ENCODE measurements around the gene MTRFR.

Gene MTRFR

DNA sequence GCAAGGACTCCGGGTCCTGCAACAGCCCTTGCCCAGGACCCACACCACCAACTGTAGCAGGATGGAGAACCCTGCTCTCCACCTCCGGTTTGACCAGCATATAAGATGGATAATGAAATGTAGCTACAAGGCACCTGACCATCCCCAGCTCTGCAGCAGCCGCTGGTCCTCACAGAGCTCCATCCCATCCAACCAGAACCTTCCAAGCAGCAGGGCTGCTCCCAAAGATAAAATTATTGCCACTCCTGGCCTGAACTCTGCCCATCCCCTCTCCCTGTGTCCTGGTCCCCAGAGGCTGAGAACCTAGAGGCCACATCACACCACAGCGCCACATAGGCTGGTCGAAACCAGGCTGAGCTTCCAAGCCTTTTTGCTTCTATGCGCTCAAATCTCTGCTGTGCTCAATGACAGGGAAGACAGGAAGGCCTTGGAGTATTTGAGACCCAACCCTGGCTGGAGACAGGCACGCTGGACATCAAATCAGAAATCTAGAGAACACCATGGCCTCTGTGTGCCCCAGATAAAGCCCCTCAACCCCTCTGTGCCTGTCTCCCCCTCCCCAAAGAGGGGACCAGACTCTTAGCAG is 34.2 kb downstream of the MTRFR start:
- DNase-seq (ENCODE audit: low read depth), result no peak
- H3K4me3 ChIP-seq (ENCODE audit: control insufficient read depth, low read depth, low read length), result no peak overlapping the region
- TF ChIP-seq, protein P1, sequence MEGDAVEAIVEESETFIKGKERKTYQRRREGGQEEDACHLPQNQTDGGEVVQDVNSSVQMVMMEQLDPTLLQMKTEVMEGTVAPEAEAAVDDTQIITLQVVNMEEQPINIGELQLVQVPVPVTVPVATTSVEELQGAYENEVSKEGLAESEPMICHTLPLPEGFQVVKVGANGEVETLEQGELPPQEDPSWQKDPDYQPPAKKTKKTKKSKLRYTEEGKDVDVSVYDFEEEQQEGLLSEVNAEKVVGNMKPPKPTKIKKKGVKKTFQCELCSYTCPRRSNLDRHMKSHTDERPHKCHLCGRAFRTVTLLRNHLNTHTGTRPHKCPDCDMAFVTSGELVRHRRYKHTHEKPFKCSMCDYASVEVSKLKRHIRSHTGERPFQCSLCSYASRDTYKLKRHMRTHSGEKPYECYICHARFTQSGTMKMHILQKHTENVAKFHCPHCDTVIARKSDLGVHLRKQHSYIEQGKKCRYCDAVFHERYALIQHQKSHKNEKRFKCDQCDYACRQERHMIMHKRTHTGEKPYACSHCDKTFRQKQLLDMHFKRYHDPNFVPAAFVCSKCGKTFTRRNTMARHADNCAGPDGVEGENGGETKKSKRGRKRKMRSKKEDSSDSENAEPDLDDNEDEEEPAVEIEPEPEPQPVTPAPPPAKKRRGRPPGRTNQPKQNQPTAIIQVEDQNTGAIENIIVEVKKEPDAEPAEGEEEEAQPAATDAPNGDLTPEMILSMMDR (IDR thresholded peaks at IDR 0.05; ENCODE audit: control insufficient read depth, insufficient read depth, low read depth, low read length, missing control alignments), result no peak

DNA sequence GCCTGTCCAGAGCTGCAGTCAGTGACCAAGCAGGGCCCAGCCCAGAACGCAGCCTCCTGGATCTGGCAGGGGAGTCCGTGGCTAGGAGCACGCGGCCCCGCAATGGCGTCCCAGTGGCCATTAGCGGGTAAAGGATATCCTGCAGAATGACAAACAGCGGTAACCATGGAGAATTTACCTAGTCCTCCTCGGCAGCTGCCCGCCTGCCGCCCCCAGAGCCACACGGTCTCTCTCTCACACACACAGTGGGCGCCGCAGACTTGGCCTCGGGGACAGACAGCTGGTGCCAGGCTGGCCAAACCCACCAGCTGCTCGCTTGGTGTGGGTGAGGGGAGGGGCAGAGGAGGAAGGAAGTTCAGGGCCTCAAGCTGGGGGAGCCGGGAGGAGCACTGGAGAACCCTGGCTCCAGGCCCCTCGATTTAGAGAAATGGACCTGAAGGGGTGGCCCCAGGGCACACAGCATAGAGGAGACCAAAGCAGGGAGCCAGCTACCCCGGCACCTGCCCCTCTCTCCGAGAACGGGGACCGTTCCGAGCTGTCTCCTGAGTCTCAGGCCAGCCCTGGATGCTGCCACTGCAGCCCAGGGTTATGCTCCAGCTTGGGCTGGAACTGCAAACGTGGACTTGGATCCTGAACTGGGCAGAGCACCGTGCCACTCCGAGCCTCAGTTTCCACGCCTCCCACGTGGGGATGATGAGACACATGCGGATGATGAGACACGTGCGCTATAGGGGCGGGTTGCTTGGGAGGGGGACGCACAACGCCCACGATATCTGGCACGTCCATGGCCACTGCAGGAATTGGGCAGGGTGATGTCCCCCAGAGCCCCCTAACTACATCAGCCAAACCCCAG is 35.0 kb downstream of the MTRFR start:
- TF ChIP-seq, protein P1 (IDR thresholded peaks at IDR 0.05; ENCODE audit: control insufficient read depth, insufficient read depth, low read depth, low read length, missing control alignments), result no peak
- no peak for DNase-seq (ENCODE audit: low read depth)
- H3K4me3 ChIP-seq (ENCODE audit: control insufficient read depth, low read depth, low read length), result no peak overlapping the region

DNA sequence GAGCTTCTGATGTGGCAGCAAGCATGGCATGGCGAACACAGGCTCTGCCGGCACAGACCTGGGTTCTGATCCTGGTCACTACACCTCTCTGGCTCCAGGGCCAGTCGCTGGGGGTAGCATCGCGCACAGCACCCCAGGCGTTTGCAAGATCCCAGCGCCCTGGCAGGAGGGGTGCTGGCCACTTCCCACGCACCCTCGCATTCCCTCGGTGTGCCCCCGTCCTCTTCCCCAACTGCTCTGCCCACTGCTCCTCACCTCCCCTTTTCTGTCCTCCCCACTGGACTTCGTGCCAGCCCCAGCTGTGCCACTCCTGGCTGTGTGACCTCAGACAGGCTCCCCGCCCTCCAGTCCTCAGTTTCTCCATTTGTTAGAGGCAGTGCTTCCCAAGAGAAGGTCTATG is 35.6 kb downstream of the MTRFR start:
- H3K4me3 ChIP-seq (ENCODE audit: control insufficient read depth, low read depth, low read length), result peak overlapping the region; percentile 78
- no peak for DNase-seq (ENCODE audit: low read depth)
- TF ChIP-seq, protein P1 (IDR thresholded peaks at IDR 0.05; ENCODE audit: control insufficient read depth, insufficient read depth, low read depth, low read length, missing control alignments), result no peak

DNA sequence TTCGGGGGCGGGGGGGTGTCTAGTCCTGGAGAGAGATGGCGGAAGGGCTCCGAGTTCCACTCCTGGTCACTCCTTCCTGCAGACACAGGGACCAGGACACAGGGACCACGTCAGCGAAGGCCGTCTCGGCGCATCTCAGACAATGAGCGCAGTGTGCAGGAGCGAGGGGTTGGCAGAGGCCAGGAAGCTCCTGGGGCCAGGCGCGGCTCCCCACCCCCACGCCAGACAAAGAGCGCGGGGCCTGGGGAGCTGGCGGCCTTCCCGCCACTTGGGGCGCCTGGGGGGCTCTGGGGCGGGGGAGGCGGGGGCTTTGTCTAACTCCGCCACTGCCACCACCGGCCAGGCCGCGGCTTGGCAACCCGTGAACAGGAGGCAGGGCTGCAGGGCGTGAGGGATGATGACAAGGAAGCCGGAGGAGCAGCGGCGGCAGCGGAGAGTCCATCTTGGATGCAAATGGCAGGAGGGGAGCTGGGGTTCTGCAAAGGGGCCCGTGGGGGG is 36.2 kb downstream of the MTRFR start:
- peak; percentile 13 for DNase-seq (ENCODE audit: low read depth)
- peak overlapping the region; percentile 78 for H3K4me3 ChIP-seq (ENCODE audit: control insufficient read depth, low read depth, low read length)
- TF ChIP-seq, protein P1 (IDR thresholded peaks at IDR 0.05; ENCODE audit: control insufficient read depth, insufficient read depth, low read depth, low read length, missing control alignments), result no peak

DNA sequence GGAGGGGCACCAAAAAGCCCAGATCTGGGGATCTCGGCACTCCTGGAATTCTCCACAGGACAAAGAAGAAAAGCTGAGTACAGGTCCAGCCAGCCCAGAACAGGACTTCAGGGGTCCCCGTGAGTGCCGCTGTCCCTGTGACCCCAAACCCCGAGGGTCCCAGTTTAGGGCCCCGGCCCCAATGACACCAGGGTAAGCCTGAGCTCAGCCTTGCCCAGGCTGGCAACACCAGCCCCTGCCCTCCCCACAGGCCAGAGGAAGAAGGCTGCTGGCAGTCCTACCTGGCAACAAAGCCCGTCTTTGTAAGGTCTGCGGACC is 36.6 kb downstream of the MTRFR start:
- H3K4me3 ChIP-seq (ENCODE audit: control insufficient read depth, low read depth, low read length), result peak overlapping the region; percentile 78
- DNase-seq (ENCODE audit: low read depth), result no peak

DNA sequence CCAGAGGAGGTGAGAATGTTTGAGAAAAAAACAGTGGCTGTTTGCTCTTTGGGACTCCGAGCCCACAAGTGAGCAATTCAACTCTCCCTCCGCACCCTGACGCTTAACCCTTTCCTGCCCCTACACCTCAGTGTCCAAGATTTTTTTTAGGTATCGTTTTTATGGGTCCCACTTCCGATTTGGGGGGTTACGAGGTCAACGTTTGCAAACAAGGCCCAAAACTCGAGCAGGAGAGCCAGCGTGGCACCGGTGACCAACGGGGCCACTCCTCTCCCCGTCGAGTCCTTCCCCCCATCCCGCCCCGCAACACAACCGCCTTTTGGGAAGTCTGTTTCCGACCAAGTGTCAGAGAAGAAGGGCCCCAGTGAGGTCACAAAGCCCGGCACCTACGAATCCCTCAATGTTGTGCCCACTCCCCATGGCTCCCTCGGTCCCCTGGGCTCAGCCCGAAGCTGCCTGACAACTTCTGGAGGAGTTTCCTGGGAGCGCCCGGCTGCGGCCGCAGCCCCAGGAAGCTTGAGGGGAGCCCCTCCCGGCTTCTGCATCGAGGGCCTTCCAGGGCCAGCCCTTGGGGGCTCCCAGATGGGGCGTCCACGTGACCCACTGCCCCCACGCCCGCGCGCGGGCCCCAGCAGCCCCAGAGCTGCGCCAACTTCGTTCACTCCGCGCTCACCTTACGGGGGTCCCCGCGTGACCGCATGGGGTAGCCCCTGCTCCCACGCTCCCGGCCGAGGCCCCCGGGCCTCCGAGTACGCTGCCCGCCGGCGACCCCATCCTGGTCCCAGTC is 37.2 kb downstream of the MTRFR start:
- TF ChIP-seq, protein P1 (IDR thresholded peaks at IDR 0.05; ENCODE audit: control insufficient read depth, insufficient read depth, low read depth, low read length, missing control alignments), result no peak
- H3K4me3 ChIP-seq (ENCODE audit: control insufficient read depth, low read depth, low read length), result peak overlapping the region; percentile 78
- peak; percentile 7 for DNase-seq (ENCODE audit: low read depth)

More for the DNA sequence above, 36.6 kb downstream of the MTRFR start:
- TF ChIP-seq, protein P1 (IDR thresholded peaks at IDR 0.05; ENCODE audit: control insufficient read depth, insufficient read depth, low read depth, low read length, missing control alignments), result no peak

Measured in AG09309 (cell line).